CD14-positive monocyte (primary cell): ENCODE measurements around the gene TEC. TPM values are rescaled to one million over a fixed set of nuclear protein-coding genes. Genes with fewer than 3 reads are reported as not detected.

Source experiments
- DNase-seq, 3 donors: peaks; one replicate each; pipeline ENCODE4 v3.0.0-alpha.2; 2011 to 2022
- H2AFZ ChIP-seq: 2 replicates; pipeline ENCODE4 v1.6.0; 2012; ENCODE audit warnings: mild to moderate bottlenecking, low read depth, low read length, inconsistent platforms; ENCODE audit not compliant: insufficient read depth, poor library complexity, severe bottlenecking
- H3K27ac ChIP-seq, 2 donors: 1 replicate in 1 of 2; 2 replicates in 1 of 2; pipeline ENCODE4 v1.5.1; 2012 to 2013; ENCODE audit warnings: low read length in 2 of 2, control low read depth in 1 of 2, inconsistent platforms in 1 of 2, low read depth in 1 of 2, mild to moderate bottlenecking in 1 of 2
- H3K27me3 ChIP-seq, 2 donors: one replicate each; pipeline versions ENCODE4 v1.6.0 to v1.6.1; 2011 to 2013; ENCODE audit warnings: low read length in 2 of 2; ENCODE audit not compliant: control insufficient read depth in 2 of 2, insufficient read depth in 2 of 2
- H3K36me3 ChIP-seq, 2 donors: replicated peaks in 1 of 2; 1 replicate in 1 of 2; 2 replicates in 1 of 2; pipeline versions ENCODE4 v1.5.1 to v1.6.1; 2012 to 2013; ENCODE audit warnings: low read length in 2 of 2, control low read depth in 1 of 2, inconsistent platforms in 1 of 2, mild to moderate bottlenecking in 1 of 2; ENCODE audit not compliant: insufficient read depth in 2 of 2, control insufficient read depth in 1 of 2
- H3K4me1 ChIP-seq, 2 donors: 1 replicate in 1 of 2; 2 replicates in 1 of 2; pipeline versions ENCODE4 v1.5.1 to v1.6.1; 2012 to 2013; ENCODE audit warnings: low read length in 2 of 2, control low read depth in 1 of 2, inconsistent platforms in 1 of 2, mild to moderate bottlenecking in 1 of 2, moderate library complexity in 1 of 2; ENCODE audit not compliant: insufficient read depth in 2 of 2, control insufficient read depth in 1 of 2
- H3K4me2 ChIP-seq: replicated peaks from 2 replicates; pipeline ENCODE3; 2012; ENCODE audit warnings: low read length, moderate library complexity, mild to moderate bottlenecking; ENCODE audit not compliant: poor library complexity, severe bottlenecking; ENCODE audit errors: extremely low read depth
- H3K4me3 ChIP-seq, 3 experiments: fragments of 200-600 bp in 1 of 3; sonication (generic) in 1 of 3; replicated peaks in 1 of 3; 1 replicate in 2 of 3; 2 replicates in 1 of 3; pipeline ENCODE4 v1.5.1; 2011 to 2013; ENCODE audit warnings: low read length in 3 of 3, mild to moderate bottlenecking in 3 of 3, control low read depth in 2 of 3, low read depth in 2 of 3, inconsistent platforms in 1 of 3, moderate library complexity in 1 of 3
- H3K79me2 ChIP-seq: 2 replicates; pipeline ENCODE4 v1.6.0; 2012; ENCODE audit warnings: mild to moderate bottlenecking, control low read depth, inconsistent platforms, low read length, moderate library complexity; ENCODE audit not compliant: insufficient read depth
- H3K9ac ChIP-seq: 2 replicates; pipeline ENCODE4 v1.6.0; 2017; ENCODE audit warnings: low read length, mild to moderate bottlenecking; ENCODE audit not compliant: insufficient read depth, poor library complexity, severe bottlenecking
- H3K9me3 ChIP-seq, 2 donors: replicated peaks in 1 of 2; 1 replicate in 1 of 2; 2 replicates in 1 of 2; pipeline versions ENCODE4 v1.5.1 to v1.6.1; 2012 to 2013; ENCODE audit warnings: low read length in 2 of 2, control low read depth in 1 of 2; ENCODE audit not compliant: control insufficient read depth in 1 of 2, insufficient read depth in 1 of 2
- H4K20me1 ChIP-seq: 2 replicates; pipeline ENCODE4 v1.6.0; 2012; ENCODE audit warnings: mild to moderate bottlenecking, low read length, control low read depth, moderate library complexity; ENCODE audit not compliant: insufficient read depth
- H3K27ac Mint-ChIP-seq, 7 donors: one replicate each; pipeline ENCODE4 v1.8.0; 2020; ENCODE audit warnings: mild to moderate bottlenecking in 7 of 7, mixed read lengths in 7 of 7, moderate library complexity in 6 of 7, inconsistent platforms in 2 of 7
- H3K27me3 Mint-ChIP-seq, 3 donors: one replicate each; pipeline ENCODE4 v1.8.0; 2021 to 2022; ENCODE audit warnings: low read depth in 3 of 3, mild to moderate bottlenecking in 3 of 3, mixed read lengths in 3 of 3, moderate library complexity in 3 of 3, inconsistent platforms in 1 of 3
- H3K36me3 Mint-ChIP-seq, 2 donors: one replicate each; pipeline ENCODE4 v1.8.0; 2020; ENCODE audit warnings: mixed read lengths in 2 of 2, inconsistent platforms in 1 of 2, mild to moderate bottlenecking in 1 of 2
- H3K4me1 Mint-ChIP-seq: one replicate; pipeline ENCODE4 v1.8.0; 2020; ENCODE audit warnings: mild to moderate bottlenecking, mixed read lengths
- H3K4me3 Mint-ChIP-seq, 2 donors: one replicate each; pipeline ENCODE4 v1.8.0; 2020; ENCODE audit warnings: mild to moderate bottlenecking in 2 of 2, mixed read lengths in 2 of 2, moderate library complexity in 1 of 2
- H3K9me3 Mint-ChIP-seq, 7 donors: one replicate each; pipeline ENCODE4 v1.8.0; 2020 to 2022; ENCODE audit warnings: mixed read lengths in 7 of 7, mild to moderate bottlenecking in 6 of 7, moderate library complexity in 6 of 7, inconsistent platforms in 2 of 7
- CTCF ChIP-seq: fragments of 200-600 bp; IDR thresholded peaks from one replicate; pipeline ENCODE4 v1.8.0; 2022; ENCODE audit warnings: antibody characterized with exemption, mild to moderate bottlenecking
- WGBS: methylation state at CpG from one replicate; pipeline ENCODE4 v1.1.5; 2013; ENCODE audit warnings: missing lambda C conversion rate; ENCODE audit not compliant: insufficient coverage; 5-methylcytosine and 5-hydroxymethylcytosine counted together
- intact Hi-C, 2 donors: fragments of 100-400 bp; cut with micrococcal nuclease; formaldehyde crosslinking; loops; one replicate each; pipeline versions ENCODE4 v1.15.0 to v1.15.1; 2023
- polyA plus RNA-seq, 3 donors: library from polyadenylated mRNA; depleted of rRNA in 1 of 3; unstranded in 2 of 3; stranded (reverse) in 1 of 3; fragments of 300-500 nt in 2 of 3; fragments of >200 nt in 1 of 3; fragmentation: Illumina TruSeq in 2 of 3; gene quantifications; 1 replicate in 2 of 3; 2 replicates in 1 of 3; pipeline ENCODE4 v1.2.3, GENCODE V29; 2012 to 2021

TEC gene
- polyA plus RNA-seq, 3 donors: 0.30 to 2.5 (median 0.73) TPM

GRCh38 chr4:48122756-48123155, 146.9 kb downstream of the TEC start:
- Mint-ChIP-seq H3K4me1 (peaks cover 3% of the 10 kb centered on the region), H3K36me3 (no peaks in the 10 kb centered on the region), H3K9me3 (peaks cover 0 to 1% (median 0%) of the 10 kb centered on the region in 7 donors), H3K27me3 (peaks cover 0 to 3% (median 2%) of the 10 kb centered on the region in 3 donors), H3K4me3 (no peak overlapping the region), H3K27ac (no peak overlapping the region)
- TF ChIP-seq CTCF: no peak
- intact Hi-C loops: loop anchor here in 1 of 2 donors (10.0 kb wide), 1 partner anchor 152 kb away; no protein-coding TSS in a partner anchor
- Histone ChIP-seq H3K9ac (no peak overlapping the region), H4K20me1 (no peaks in the 10 kb centered on the region), H3K4me2 (no peak overlapping the region), H3K27ac (no peak overlapping the region), H2AFZ (no peak overlapping the region), H3K27me3 (no peaks in the 10 kb centered on the region), H3K4me1 (peaks cover 1 to 2% of the 10 kb centered on the region in 2 donors), H3K36me3 (no peaks in the 10 kb centered on the region), H3K79me2 (no peaks in the 10 kb centered on the region), H3K4me3 (no peak overlapping the region), H3K9me3 (no peaks in the 10 kb centered on the region)
- WGBS: 100% methylated on average over 1 of the region's 1 CpG
- no peak for DNase-seq

GRCh38 chr4:48121180-48121579, 148.5 kb downstream of the TEC start:
- H3K4me1 Mint-ChIP-seq: no peaks in the 10 kb centered on the region
- intact Hi-C loops: loop anchor here in 1 of 2 donors (10.0 kb wide), 1 partner anchor 154 kb away; no protein-coding TSS in a partner anchor
- Histone ChIP-seq H2AFZ (no peak overlapping the region), H3K27ac (no peak overlapping the region), H3K4me1 (no peaks in the 10 kb centered on the region), H3K9me3 (no peaks in the 10 kb centered on the region), H3K4me2 (no peak overlapping the region), H4K20me1 (no peaks in the 10 kb centered on the region), H3K36me3 (no peaks in the 10 kb centered on the region), H3K79me2 (no peaks in the 10 kb centered on the region), H3K9ac (no peak overlapping the region), H3K4me3 (no peak overlapping the region), H3K27me3 (no peaks in the 10 kb centered on the region)
- H3K27ac Mint-ChIP-seq: no peak overlapping the region
- no peak for DNase-seq
- peaks cover 0 to 1% (median 0%) of the 10 kb centered on the region in 7 donors for H3K9me3 Mint-ChIP-seq
- H3K36me3 Mint-ChIP-seq: no peaks in the 10 kb centered on the region
- TF ChIP-seq CTCF: no peak
- WGBS: 80% methylated on average over 1 of the region's 2 CpGs
- peaks cover 0 to 3% (median 2%) of the 10 kb centered on the region in 3 donors for H3K27me3 Mint-ChIP-seq
- no peak overlapping the region for H3K4me3 Mint-ChIP-seq
